Measurements from ENCODE around the gene TGIF1. TPM values are rescaled to one million over a fixed set of nuclear protein-coding genes. Genes with fewer than 3 reads are reported as not detected.

TGIF1 gene
- total RNA-seq, 2 experiments from 2014 or later: 40.9 to 69.0 TPM

GRCh38 chr18:3447068-3447894, 2.7 kb upstream of the TGIF1 start:
- no TSS peak for BruUV-seq (replicated peaks)
- Histone ChIP-seq H3K9me3 (ENCODE audit: low read length) (no peaks in the 10 kb centered on the region), H3K79me2 (ENCODE audit: insufficient read depth, low read depth, low read length) (peaks cover 20% of the 10 kb centered on the region), H2AFZ (ENCODE audit: low read length) (peak overlapping the region; percentile 45; the same call in 1 of the 2 replicates), H3K4me3 (ENCODE audit: low read depth, low read length, poor library complexity, severe bottlenecking) (peak overlapping the region; percentile 88), H4K20me1 (ENCODE audit: insufficient read depth, low read length) (no peaks in the 10 kb centered on the region), H3K4me1 (ENCODE audit: insufficient read depth, low read length, poor library complexity, severe bottlenecking) (peaks cover 15% of the 10 kb centered on the region), H3K4me2 (ENCODE audit: low read length) (peak overlapping the region; percentile 87), H3K36me3 (ENCODE audit: insufficient read depth, low read length) (no peaks in the 10 kb centered on the region), H3K9me2 (ENCODE audit: insufficient read depth, low read length) (no peaks in the 10 kb centered on the region), H3K27ac (ENCODE audit: low read depth, low read length, poor library complexity, severe bottlenecking) (peak overlapping the region; percentile 96)
- TF ChIP-seq EZH2phosphoT487 (IDR thresholded peaks at IDR 0.05; ENCODE audit: borderline replicate concordance, low read depth, low read length) (no peak), CTCF (conservative IDR thresholded peaks at IDR 0.05; ENCODE audit: low read length) (no peak)
- intact Hi-C loops (cut with micrococcal nuclease; ENCODE audit: unreplicated experiment): loop anchor here (5.0 to 10.0 kb wide), 2 partner anchors 270 to 432 kb away; partner anchors contain the start of gene LPIN2
- ChIA-PET CTCF (ENCODE audit: unreplicated experiment) (interaction anchor here (0.5 to 0.6 kb wide), 2 partner anchors 99 to 200 kb away, joined by 5 to 7 read pairs; no protein-coding TSS in a partner anchor), POLR2A (interaction anchor here (0.5 to 3.0 kb wide), 23 partner anchors 13 to 1261 kb away, joined by 3 to 17 read pairs (median 4); no protein-coding TSS in a partner anchor)
- no peak for DNase-seq (ENCODE audit: low spot score)

GRCh38 chr18:3447895-3448837, 1.8 kb upstream of the TGIF1 start:
- intact Hi-C loops (cut with micrococcal nuclease; ENCODE audit: unreplicated experiment): loop anchor here (1.0 to 10.0 kb wide), 6 partner anchors 47 to 433 kb away; partner anchors contain the start of gene LPIN2

More at GRCh38 chr18:3447895-3448837, 1.8 kb upstream of the TGIF1 start:
- no peak for TF ChIP-seq CTCF (conservative IDR thresholded peaks at IDR 0.05; ENCODE audit: low read length)
- ChIA-PET POLR2A (interaction anchor here (0.6 to 3.0 kb wide), 25 partner anchors 12 to 1260 kb away, joined by 3 to 17 read pairs (median 4); no protein-coding TSS in a partner anchor), CTCF (ENCODE audit: unreplicated experiment) (interaction anchor here (0.5 to 0.6 kb wide), 2 partner anchors 100 to 201 kb away, joined by 5 to 7 read pairs; no protein-coding TSS in a partner anchor)
- Histone ChIP-seq H3K36me3 (ENCODE audit: insufficient read depth, low read length) (peaks cover 4% of the 10 kb centered on the region; the same call in 1 of the 2 replicates), H3K27ac (ENCODE audit: low read depth, low read length, poor library complexity, severe bottlenecking) (peak overlapping the region; percentile 96), H3K79me2 (ENCODE audit: insufficient read depth, low read depth, low read length) (peaks cover 29% of the 10 kb centered on the region), H3K9me3 (ENCODE audit: low read length) (no peaks in the 10 kb centered on the region), H3K4me3 (ENCODE audit: low read depth, low read length, poor library complexity, severe bottlenecking) (peak overlapping the region; percentile 88), H3K4me1 (ENCODE audit: insufficient read depth, low read length, poor library complexity, severe bottlenecking) (peaks cover 22% of the 10 kb centered on the region), H3K4me2 (ENCODE audit: low read length) (peak overlapping the region; percentile 87), H3K9me2 (ENCODE audit: insufficient read depth, low read length) (no peaks in the 10 kb centered on the region), H2AFZ (ENCODE audit: low read length) (peak overlapping the region; percentile 45; the same call in 1 of the 2 replicates), H4K20me1 (ENCODE audit: insufficient read depth, low read length) (no peaks in the 10 kb centered on the region)
- DNase-seq (ENCODE audit: low spot score): peak; percentile 88
- BruUV-seq (replicated peaks): TSS peak; percentile 85
